Stimulated activated naive CD4-positive, alpha-beta T cell treated with Interleukin-2 at 50 U/mL for 16 hours (primary cell): ENCODE data around the gene C2CD4C.
"Not testable (repeated sequence)": the region's sequence is repeated elsewhere in the genome, so short reads cannot be mapped to it uniquely, and the experiment has no call there.

Experiments
- DNase-seq: peaks from one replicate; lab custom pipeline; 2025; lab: John Stamatoyannopoulos, UW

Gene C2CD4C

GRCh38 chr19:408902-409515, at the start of gene C2CD4C:
TSS of gene C2CD4C (minus strand) at chr19:409147. CDS start at chr19:408361, 786 bp downstream.
- no peak for DNase-seq

- DNase-seq = no peak
Observed at GRCh38 chr19:458091-459042, 49.4 kb upstream of the C2CD4C start.

- no peak for DNase-seq
Observed at GRCh38 chr19:457636-458035, 48.7 kb upstream of the C2CD4C start.

GRCh38 chr19:456547-457110, 47.7 kb upstream of the C2CD4C start:
- no peak for DNase-seq

GRCh38 chr19:455851-456546, 47.1 kb upstream of the C2CD4C start:
- DNase-seq = no peak

GRCh38 chr19:455031-455705, 46.2 kb upstream of the C2CD4C start:
- no peak for DNase-seq

GRCh38 chr19:453606-454005, 44.7 kb upstream of the C2CD4C start:
- no peak for DNase-seq

GRCh38 chr19:452829-453228, 43.9 kb upstream of the C2CD4C start:
- no peak for DNase-seq

GRCh38 chr19:450912-451481, 42.0 kb upstream of the C2CD4C start:
- DNase-seq = not testable (repeated sequence)

GRCh38 chr19:449916-450315, 41.0 kb upstream of the C2CD4C start:
- no peak for DNase-seq

- no peak for DNase-seq
Observed at GRCh38 chr19:447816-448560, 39.0 kb upstream of the C2CD4C start.

GRCh38 chr19:447064-447426, 38.1 kb upstream of the C2CD4C start:
- no peak for DNase-seq

- DNase-seq = no peak
Observed at GRCh38 chr19:444677-445210, 35.8 kb upstream of the C2CD4C start.

GRCh38 chr19:443005-443404, 34.1 kb upstream of the C2CD4C start:
- no peak for DNase-seq

- no peak for DNase-seq
Observed at GRCh38 chr19:442085-442484, 33.1 kb upstream of the C2CD4C start.

GRCh38 chr19:441213-441836, 32.4 kb upstream of the C2CD4C start:
- DNase-seq = no peak

GRCh38 chr19:440391-441212, 31.7 kb upstream of the C2CD4C start:
- DNase-seq = no peak

- DNase-seq = no peak
Observed at GRCh38 chr19:439167-439900, 30.4 kb upstream of the C2CD4C start.
